SJSA1 (cell line): ENCODE results near the gene CSMD2. TPM values are rescaled to one million over a fixed set of nuclear protein-coding genes. Genes with fewer than 3 reads are reported as not detected.
A peak's percentile ranks its signal among the peaks of the same experiment; 100 is the strongest.

Experiments
- DNase-seq, 2 experiments: peaks; one replicate each; pipeline ENCODE4 v3.0.0-alpha.2; 2015 to 2020; ENCODE audit warnings: low spot score in 2 of 2, low read depth in 1 of 2
- H3K27ac ChIP-seq: fragments of 250-450 bp; sonication (Bioruptor Pico); 2 replicates; pipeline ENCODE4 v1.5.1; 2020; ENCODE audit warnings: mild to moderate bottlenecking, moderate library complexity
- H3K27me3 ChIP-seq: fragments of 250-450 bp; sonication (Bioruptor Pico); replicated peaks from 2 replicates; pipeline ENCODE4 v1.5.1; 2020; ENCODE audit warnings: mild to moderate bottlenecking, moderate library complexity
- H3K36me3 ChIP-seq: fragments of 250-450 bp; sonication (Bioruptor Pico); 2 replicates; pipeline ENCODE4 v1.5.1; 2020; ENCODE audit warnings: mild to moderate bottlenecking
- H3K4me1 ChIP-seq: fragments of 250-450 bp; sonication (Bioruptor Pico); replicated peaks from 2 replicates; pipeline ENCODE4 v1.6.1; 2021; ENCODE audit warnings: mild to moderate bottlenecking
- H3K4me3 ChIP-seq: fragments of 250-450 bp; sonication (Bioruptor Pico); 2 replicates; pipeline ENCODE4 v1.5.1; 2020; ENCODE audit warnings: mild to moderate bottlenecking
- H3K9me3 ChIP-seq: fragments of 250-450 bp; sonication (Bioruptor Pico); replicated peaks from 2 replicates; pipeline ENCODE4 v1.5.1; 2020; ENCODE audit warnings: mild to moderate bottlenecking
- total RNA-seq: library from RNA; depleted of rRNA; stranded (reverse); fragments of >200 nt; shearing (Covaris generic); gene quantifications from 2 replicates; pipeline ENCODE4 v1.2.3, GENCODE V29; 2014

CSMD2 gene
- total RNA-seq, 1 experiment from 2014 or later = 0.87 TPM

GRCh38 chr1:33825506-33825905, 339.5 kb downstream of the CSMD2 start:
- no peaks in the 10 kb centered on the region for H3K9me3 ChIP-seq
- no peak overlapping the region for H3K4me3 ChIP-seq
- H3K27me3 ChIP-seq = no peaks in the 10 kb centered on the region
- no peak overlapping the region for H3K27ac ChIP-seq
- no peaks in the 10 kb centered on the region for H3K36me3 ChIP-seq
- no peaks in the 10 kb centered on the region for H3K4me1 ChIP-seq
- DNase-seq = peak in 1 of 2 experiments; percentile 24

GRCh38 chr1:33824971-33825370, 340.1 kb downstream of the CSMD2 start:
- DNase-seq = no peak
- Histone ChIP-seq H3K9me3 (no peaks in the 10 kb centered on the region), H3K36me3 (no peaks in the 10 kb centered on the region), H3K27ac (no peak overlapping the region), H3K27me3 (no peaks in the 10 kb centered on the region), H3K4me1 (no peaks in the 10 kb centered on the region), H3K4me3 (no peak overlapping the region)

GRCh38 chr1:33824321-33824720, 340.7 kb downstream of the CSMD2 start:
- Histone ChIP-seq H3K27me3 (no peaks in the 10 kb centered on the region), H3K9me3 (no peaks in the 10 kb centered on the region), H3K36me3 (no peaks in the 10 kb centered on the region), H3K4me1 (no peaks in the 10 kb centered on the region), H3K27ac (no peak overlapping the region), H3K4me3 (no peak overlapping the region)
- DNase-seq = peak in 1 of 2 experiments; percentile 20

GRCh38 chr1:33823830-33824229, 341.2 kb downstream of the CSMD2 start:
- Histone ChIP-seq H3K27me3 (no peaks in the 10 kb centered on the region), H3K4me3 (no peak overlapping the region), H3K4me1 (no peaks in the 10 kb centered on the region), H3K36me3 (no peaks in the 10 kb centered on the region), H3K27ac (no peak overlapping the region), H3K9me3 (no peaks in the 10 kb centered on the region)
- DNase-seq = no peak

GRCh38 chr1:33823401-33823800, 341.6 kb downstream of the CSMD2 start:
- H3K27me3 ChIP-seq = no peaks in the 10 kb centered on the region
- H3K36me3 ChIP-seq = no peaks in the 10 kb centered on the region
- peak in 1 of 2 experiments; percentile 28 for DNase-seq
- H3K27ac ChIP-seq = no peak overlapping the region
- no peak overlapping the region for H3K4me3 ChIP-seq
- no peaks in the 10 kb centered on the region for H3K9me3 ChIP-seq
- H3K4me1 ChIP-seq = no peaks in the 10 kb centered on the region

GRCh38 chr1:33822396-33822795, 342.6 kb downstream of the CSMD2 start:
- Histone ChIP-seq H3K36me3 (no peaks in the 10 kb centered on the region), H3K9me3 (no peaks in the 10 kb centered on the region), H3K4me3 (no peak overlapping the region), H3K27ac (no peak overlapping the region), H3K4me1 (no peaks in the 10 kb centered on the region), H3K27me3 (no peaks in the 10 kb centered on the region)
- peak in 1 of 2 experiments; percentile 21 for DNase-seq

- no peak overlapping the region for H3K4me3 ChIP-seq
- H3K36me3 ChIP-seq = no peaks in the 10 kb centered on the region
- H3K4me1 ChIP-seq = no peaks in the 10 kb centered on the region
- H3K9me3 ChIP-seq = no peaks in the 10 kb centered on the region
- no peaks in the 10 kb centered on the region for H3K27me3 ChIP-seq
- H3K27ac ChIP-seq = no peak overlapping the region
- peak in 1 of 2 experiments; percentile 24 for DNase-seq
Observed at GRCh38 chr1:33821291-33821690, 343.7 kb downstream of the CSMD2 start.

- no peaks in the 10 kb centered on the region for H3K9me3 ChIP-seq
- H3K27me3 ChIP-seq = no peaks in the 10 kb centered on the region
- DNase-seq = no peak
- no peak overlapping the region for H3K27ac ChIP-seq
- H3K4me1 ChIP-seq = no peaks in the 10 kb centered on the region
- no peaks in the 10 kb centered on the region for H3K36me3 ChIP-seq
- no peak overlapping the region for H3K4me3 ChIP-seq
Observed at GRCh38 chr1:33820804-33821203, 344.2 kb downstream of the CSMD2 start.

GRCh38 chr1:33819913-33820311, 345.1 kb downstream of the CSMD2 start:
- no peaks in the 10 kb centered on the region for H3K36me3 ChIP-seq
- H3K9me3 ChIP-seq = no peaks in the 10 kb centered on the region
- peaks cover 5% of the 10 kb centered on the region for H3K4me1 ChIP-seq
- H3K27me3 ChIP-seq = no peaks in the 10 kb centered on the region
- no peak overlapping the region for H3K27ac ChIP-seq
- DNase-seq = no peak
- no peak overlapping the region for H3K4me3 ChIP-seq

GRCh38 chr1:33819290-33819912, 345.6 kb downstream of the CSMD2 start:
- no peak overlapping the region for H3K4me3 ChIP-seq
- no peaks in the 10 kb centered on the region for H3K27me3 ChIP-seq
- DNase-seq = peak in 1 of 2 experiments; percentile 30
- H3K27ac ChIP-seq = no peak overlapping the region
- H3K4me1 ChIP-seq = peaks cover 10% of the 10 kb centered on the region
- no peaks in the 10 kb centered on the region for H3K36me3 ChIP-seq
- H3K9me3 ChIP-seq = no peaks in the 10 kb centered on the region

GRCh38 chr1:33818071-33818470, 347.0 kb downstream of the CSMD2 start:
- DNase-seq = peak in 1 of 2 experiments; percentile 23
- Histone ChIP-seq H3K27me3 (no peaks in the 10 kb centered on the region), H3K4me1 (peaks cover 13% of the 10 kb centered on the region), H3K36me3 (no peaks in the 10 kb centered on the region), H3K9me3 (no peaks in the 10 kb centered on the region), H3K4me3 (no peak overlapping the region), H3K27ac (no peak overlapping the region)

- H3K4me3 ChIP-seq = no peak overlapping the region
- H3K36me3 ChIP-seq = no peaks in the 10 kb centered on the region
- no peaks in the 10 kb centered on the region for H3K9me3 ChIP-seq
Observed at GRCh38 chr1:33815061-33815460, 350.0 kb downstream of the CSMD2 start.

GRCh38 chr1:33814166-33814565, 350.9 kb downstream of the CSMD2 start:
- Histone ChIP-seq H3K36me3 (no peaks in the 10 kb centered on the region), H3K27ac (peak overlapping the region; percentile 17; the same call in 1 of the 2 replicates), H3K4me1 (peaks cover 13% of the 10 kb centered on the region), H3K9me3 (no peaks in the 10 kb centered on the region), H3K4me3 (no peak overlapping the region), H3K27me3 (no peaks in the 10 kb centered on the region)
- DNase-seq = peak in 1 of 2 experiments; percentile 10

More at GRCh38 chr1:33815061-33815460, 350.0 kb downstream of the CSMD2 start:
- H3K27me3 ChIP-seq = no peaks in the 10 kb centered on the region
- peak; percentile 1 to 41 for DNase-seq
- H3K4me1 ChIP-seq = peaks cover 13% of the 10 kb centered on the region
- H3K27ac ChIP-seq = no peak overlapping the region

- no peak overlapping the region for H3K4me3 ChIP-seq
- H3K4me1 ChIP-seq = peaks cover 12% of the 10 kb centered on the region
- H3K27me3 ChIP-seq = no peaks in the 10 kb centered on the region
- peak in 1 of 2 experiments; percentile 21 for DNase-seq
- no peak overlapping the region for H3K27ac ChIP-seq
- H3K9me3 ChIP-seq = 0 out of 2 replicates have a peak, but pooled peaks cover 2% of the 10 kb centered on the region
- H3K36me3 ChIP-seq = no peaks in the 10 kb centered on the region
Observed at GRCh38 chr1:33810571-33810970, 354.5 kb downstream of the CSMD2 start.

GRCh38 chr1:33805988-33806387, 359.0 kb downstream of the CSMD2 start:
- Histone ChIP-seq H3K9me3 (0 out of 2 replicates have a peak, but pooled peaks cover 2% of the 10 kb centered on the region), H3K4me1 (no peaks in the 10 kb centered on the region)
- DNase-seq = no peak

More at GRCh38 chr1:33805988-33806387, 359.0 kb downstream of the CSMD2 start:
- Histone ChIP-seq H3K4me3 (no peak overlapping the region), H3K27me3 (no peaks in the 10 kb centered on the region), H3K36me3 (no peaks in the 10 kb centered on the region), H3K27ac (no peak overlapping the region)
